ENCODE measurements around the gene COMMD4. TPM values are rescaled to one million over a fixed set of nuclear protein-coding genes. Genes with fewer than 3 reads are reported as not detected.

COMMD4 gene
- total and polyA plus RNA-seq, 2 of the 8 experiments (the other 6 are each of a cell fraction or from before 2014, with no cell fraction given) = 131 to 236 TPM

GRCh38 chr15:75371486-75371885 is 35.6 kb downstream of the COMMD4 start:
- 91% methylated on average over 1 of the region's 1 CpG; no CpG with 5 or more reads in 1 of the 2 experiments for WGBS, 2 experiments (ENCODE audit: extremely low coverage in 1 of 2, insufficient coverage in 1 of 2, insufficient read length in 1 of 2, insufficient replicate concordance in 2 of 2, low coverage in 1 of 2, low lambda C conversion rate in 2 of 2, missing lambda C conversion rate in 1 of 2)
- Histone ChIP-seq H4K5ac (ENCODE audit: insufficient read length, low read depth, low read length) (no peak overlapping the region), H2BK12ac (ENCODE audit: low read depth, low read length) (no peak overlapping the region), H3K79me1 (ENCODE audit: low read depth, low read length) (no peaks in the 10 kb centered on the region; the same call in 1 of the 2 replicates), H3K23ac (ENCODE audit: insufficient read length) (no peak overlapping the region), H3K4ac (replicated peaks; ENCODE audit: insufficient read length, low read depth, low read length) (no peak overlapping the region), H2BK5ac (ENCODE audit: low read depth, low read length) (no peak overlapping the region), H4K91ac (replicated peaks; ENCODE audit: insufficient read length, low read length) (no peak overlapping the region), H3K4me3 (ENCODE audit: extremely low read depth in 1 of 4, insufficient read depth in 2 of 4, low read depth in 3 of 4, low read length in 4 of 4) (no peak overlapping the region), H4K8ac (ENCODE audit: extremely low read depth, insufficient read depth, low read length) (no peak overlapping the region; the same call in 1 of the 2 replicates), H3K27ac (ENCODE audit: low read depth, low read length) (no peak overlapping the region), H2BK20ac (ENCODE audit: low read length) (no peak overlapping the region), H3K4me1 (replicated peaks in 1 of 4; ENCODE audit: control insufficient read depth in 3 of 4, insufficient read depth in 4 of 4, low read length in 3 of 4) (peaks cover 0 to 4% (median 1%) of the 10 kb centered on the region in 4 experiments; a peak in 4 of 7 replicates), H2BK15ac (ENCODE audit: low read length) (no peak overlapping the region), H3K14ac (ENCODE audit: insufficient read length) (no peak overlapping the region), H3K4me2 (ENCODE audit: insufficient read depth in 1 of 2, low read depth in 2 of 2, low read length in 2 of 2) (no peak overlapping the region), H3K23me2 (ENCODE audit: low read depth, low read length) (peaks cover 4% of the 10 kb centered on the region), H3K79me2 (ENCODE audit: control insufficient read depth in 1 of 2, insufficient read depth in 2 of 2, low read length in 2 of 2) (no peaks in the 10 kb centered on the region; a peak in 1 of 4 replicates), H4K20me1 (replicated peaks in 1 of 2; ENCODE audit: control insufficient read depth in 1 of 2, insufficient read depth in 2 of 2, low read length in 2 of 2) (peaks cover 0 to 10% of the 10 kb centered on the region in 2 experiments), H3K18ac (ENCODE audit: extremely low read depth, low read length) (no peak overlapping the region), H3K36me3 (ENCODE audit: control insufficient read depth in 2 of 4, insufficient read depth in 4 of 4, low read length in 3 of 4) (peaks cover 3 to 46% (median 36%) of the 10 kb centered on the region in 4 experiments), H2AK5ac (ENCODE audit: low read depth, low read length) (no peak overlapping the region), H2AFZ (ENCODE audit: low read length) (no peak overlapping the region), H3K9me3 (ENCODE audit: insufficient read depth in 2 of 2, low read depth in 1 of 2, low read length in 1 of 2) (no peaks in the 10 kb centered on the region), H3K56ac (replicated peaks; ENCODE audit: insufficient read length, low read depth, low read length) (no peak overlapping the region), H3K9ac (replicated peaks in 1 of 4; ENCODE audit: extremely low read depth in 1 of 4, low read depth in 3 of 4, low read length in 3 of 4) (no peak overlapping the region), H2BK120ac (replicated peaks; ENCODE audit: low read depth, low read length) (no peak overlapping the region), H3K27me3 (replicated peaks in 1 of 4; ENCODE audit: control insufficient read depth in 3 of 4, extremely low read depth in 1 of 4, insufficient read depth in 3 of 4, low read length in 3 of 4) (no peaks in the 10 kb centered on the region)
- no peak for FAIRE-seq
- POLR2A ChIA-PET (ENCODE audit: partially characterized antibody) = no interaction called here
- no peak for DNase-seq (ENCODE audit: low read depth in 1 of 2, low spot score in 2 of 2)
- CTCF ChIA-PET (ENCODE audit: partially characterized antibody) = interaction anchor here (1.5 kb wide), 1 partner anchor 9 kb away, joined by 3 read pairs; no protein-coding TSS in a partner anchor
- TF ChIP-seq BACH1 (IDR thresholded peaks at IDR 0.05; ENCODE audit: low read length) = no peak
- peak in 1 of 2 experiments; percentile 43; a peak in 1 of 3 replicates for TF ChIP-seq POLR2A (IDR thresholded peaks at IDR 0.05; ENCODE audit: control extremely low read depth in 1 of 2, low read depth in 2 of 2, low read length in 2 of 2)
- TF ChIP-seq BCL11A (IDR thresholded peaks at IDR 0.05; ENCODE audit: low read depth in 2 of 2, low read length in 2 of 2) = no peak
- TF ChIP-seq SRF (IDR thresholded peaks at IDR 0.05; ENCODE audit: low read depth, low read length) = no peak
- TF ChIP-seq EZH2 (IDR thresholded peaks at IDR 0.05; ENCODE audit: low read depth, low read length, severe bottlenecking) = no peak
